Activated CD8-positive, alpha-beta memory T cell treated with anti-CD3 and anti-CD28 coated beads, Interleukin-2, amount 50 U/mL, for 24 hours (primary cell): ENCODE data around the gene ZNF573.

Experiments used
- DNase-seq: peaks from one replicate; pipeline ENCODE4 v3.0.0-alpha.2; 2020; ENCODE audit errors: extremely low read depth

ZNF573 gene

DNA sequence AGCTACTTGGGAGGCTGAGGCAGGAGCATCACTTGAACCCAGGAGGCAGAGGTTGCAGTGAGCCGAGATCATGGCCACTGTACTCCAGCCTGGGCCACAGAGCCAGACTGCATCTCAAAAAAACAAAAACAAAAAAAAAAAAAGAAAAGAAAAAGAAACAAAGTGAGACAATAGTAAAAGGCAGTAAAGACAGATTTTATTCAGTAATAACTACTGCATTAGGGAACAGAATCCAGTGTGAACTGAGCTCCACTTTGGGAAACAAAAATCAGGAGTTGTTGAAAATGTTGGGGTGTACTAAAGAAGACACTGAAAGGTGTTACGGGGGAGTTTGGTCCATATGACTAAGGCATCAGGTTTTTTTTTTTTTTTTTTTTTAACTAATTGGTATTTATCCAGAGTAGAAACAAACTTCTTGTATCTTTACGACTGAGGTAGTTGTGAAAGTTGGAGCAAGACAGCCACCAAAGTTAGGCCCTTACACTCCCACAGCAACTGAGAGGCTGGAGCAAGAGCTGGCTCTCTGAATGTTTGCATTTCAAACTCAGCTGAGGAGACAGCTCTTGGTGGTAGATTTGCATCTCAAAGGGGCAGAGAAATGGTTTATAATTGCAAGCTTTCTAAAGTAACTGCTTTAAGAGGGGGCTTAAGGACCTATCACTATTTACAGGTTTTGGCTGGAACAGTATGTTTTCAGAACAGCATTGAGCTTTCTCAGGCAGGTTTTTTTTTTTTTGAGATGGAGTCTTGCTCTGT, 84.1 kb downstream of the ZNF573 start:
- DNase-seq, result no peak

DNA sequence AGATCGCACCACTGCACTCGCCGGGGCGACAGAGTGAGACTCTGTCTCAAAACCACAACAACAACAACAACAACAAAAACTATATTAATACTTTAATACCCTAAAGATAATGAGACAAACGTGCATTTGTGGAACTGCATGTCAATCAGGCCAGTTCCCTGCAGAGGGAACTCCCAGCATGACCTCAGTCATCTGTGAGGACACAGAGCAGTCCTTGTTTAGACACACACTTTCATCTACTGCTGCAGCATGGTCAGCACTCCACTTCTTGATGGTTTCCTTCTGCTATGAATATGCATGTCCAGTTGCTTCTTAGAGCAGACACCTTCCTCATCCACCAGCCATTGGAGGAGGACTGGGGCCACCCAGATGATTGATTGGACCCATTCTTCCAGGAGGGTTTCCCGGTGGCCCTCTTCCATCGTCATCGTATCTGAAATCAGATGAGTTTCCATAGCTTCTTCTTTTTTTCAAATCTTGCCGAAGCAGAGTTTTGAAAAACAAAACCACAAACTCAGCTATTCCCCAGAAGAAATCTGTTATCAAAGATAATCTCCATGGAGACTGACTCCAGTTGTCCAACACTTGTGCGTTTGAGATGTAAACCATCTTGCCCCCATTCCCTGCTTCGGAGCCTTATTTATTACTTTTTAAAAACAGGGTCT, 86.3 kb downstream of the ZNF573 start:
- DNase-seq, result no peak

DNA sequence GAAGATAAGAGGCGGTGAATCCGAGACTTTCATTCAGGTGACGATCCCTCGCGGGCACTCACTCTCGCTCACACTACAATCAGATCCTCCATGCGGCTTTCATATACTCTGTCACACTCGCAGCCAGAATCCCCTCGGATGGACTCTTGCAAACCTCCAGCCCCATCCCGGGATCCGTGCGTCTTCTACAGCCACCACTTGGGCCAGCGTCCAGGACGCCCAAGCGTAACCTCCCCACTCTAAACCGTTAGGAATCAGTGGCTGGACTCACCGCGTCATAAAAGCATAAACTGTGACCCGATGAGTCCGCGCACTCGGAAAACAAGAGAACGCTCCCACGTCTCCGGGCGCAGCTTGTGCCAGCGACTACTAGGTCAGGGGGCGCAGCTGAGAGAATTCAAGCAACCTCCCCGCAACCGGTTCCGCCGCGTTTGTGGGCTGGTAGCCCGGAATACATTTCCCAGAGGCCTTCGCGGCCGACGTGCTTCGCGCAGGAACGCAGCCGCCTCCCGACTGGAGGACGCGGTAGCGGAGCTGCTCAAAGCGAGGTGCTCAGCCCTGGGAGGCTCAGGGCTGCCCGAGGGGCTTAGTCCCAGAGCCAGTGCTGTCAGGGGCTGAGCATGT, 87.4 kb downstream of the ZNF573 start:
- DNase-seq, result peak; percentile 52
